GM21515 (cell line): ENCODE results near the gene ABHD16A.

Source experiments
- ATAC-seq: cut with Tn5 transposase; IDR thresholded peaks from one replicate; pipeline ENCODE4 v1.9.1; 2021; ENCODE audit not compliant: unreplicated experiment

The ABHD16A gene

DNA sequence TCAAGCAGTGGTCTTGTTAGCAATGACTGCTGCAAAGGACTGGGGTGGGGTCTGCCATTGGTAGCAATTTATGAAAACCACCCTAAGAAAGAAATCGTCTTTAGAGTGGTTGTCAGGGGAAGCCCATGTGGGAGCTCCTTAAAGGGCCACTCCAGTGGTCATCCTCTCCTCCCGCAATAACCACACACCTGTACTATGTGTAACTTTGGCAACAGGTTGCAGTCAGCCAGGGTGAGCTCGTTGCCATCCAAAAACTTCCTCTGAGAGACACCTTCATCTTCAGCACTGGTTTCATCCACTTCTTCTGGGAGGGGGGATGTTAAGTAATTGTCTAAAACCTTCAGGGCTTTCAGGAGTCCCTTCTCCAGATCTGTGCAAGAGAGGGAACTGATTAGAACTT, 28.9 kb upstream of the ABHD16A start:
- ATAC-seq: no peak

- no peak for ATAC-seq
Measured at GRCh38 chr6:31730631-31731086, 27.5 kb upstream of the ABHD16A start.

DNA sequence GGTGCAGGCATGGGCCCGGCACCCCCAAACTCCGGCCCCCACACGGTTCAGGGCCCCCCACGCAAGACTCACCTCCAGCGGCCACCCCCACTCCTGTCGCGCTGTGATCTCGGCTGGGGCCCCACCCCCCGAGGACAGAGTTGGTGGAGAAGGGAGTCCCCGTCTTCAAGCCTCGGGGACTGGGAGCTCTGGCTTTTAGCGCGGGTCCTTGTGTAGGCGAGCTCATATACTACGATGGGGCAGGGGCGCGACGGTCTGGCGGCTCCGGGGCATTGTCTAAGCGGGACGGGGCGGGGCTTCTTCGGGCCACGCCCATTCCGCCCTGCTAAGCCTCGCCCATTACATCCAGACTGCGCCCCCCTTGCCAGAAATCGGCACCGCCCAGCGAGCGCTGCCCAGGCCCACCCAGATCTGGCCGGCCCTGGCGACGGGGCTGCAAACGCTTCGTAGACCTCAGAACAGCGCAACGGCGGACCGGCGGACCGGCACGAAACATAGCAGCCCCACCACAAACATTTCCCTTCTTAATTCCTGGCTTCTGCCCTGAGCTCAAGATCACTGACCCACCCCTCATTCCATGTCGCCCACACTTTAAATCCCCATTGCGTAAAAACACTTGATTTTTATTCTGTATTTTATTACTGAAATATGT, 27.0 kb upstream of the ABHD16A start:
- peak; percentile 37 for ATAC-seq

DNA sequence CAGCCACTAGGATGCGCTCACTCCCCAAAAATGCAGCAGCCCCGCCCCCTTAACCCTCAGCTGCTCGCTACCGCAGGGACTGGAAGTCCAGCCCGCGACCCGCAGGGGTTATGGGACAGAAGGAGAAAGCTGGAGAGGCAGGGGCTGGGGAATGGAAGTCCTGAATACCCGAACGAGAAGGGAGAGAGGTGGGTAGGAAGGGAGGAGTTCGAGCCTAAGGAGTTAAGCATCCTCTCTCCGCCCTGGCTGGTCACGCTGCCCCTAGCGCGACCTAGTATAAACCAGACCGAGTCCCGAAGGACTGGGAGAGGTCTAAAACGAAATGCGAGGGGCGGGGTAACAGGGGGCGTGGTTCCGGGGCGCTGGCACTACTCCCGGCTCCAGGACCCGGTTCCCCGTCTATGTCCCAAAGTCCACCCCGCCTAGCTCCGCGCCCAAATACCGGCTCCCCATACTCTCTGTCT, 26.4 kb upstream of the ABHD16A start:
- ATAC-seq: peak; percentile 41

GRCh38 chr6:31728767-31729514, 25.8 kb upstream of the ABHD16A start, which contains the start of gene DDAH2:
Gene DDAH2, minus strand, starts transcription at chr6:31729299. Its CDS starts 138 bp downstream, at chr6:31729161.
- ATAC-seq: no peak

GRCh38 chr6:31727717-31728671, 24.9 kb upstream of the ABHD16A start:
- ATAC-seq: no peak

- no peak for ATAC-seq
Measured at GRCh38 chr6:31727034-31727716, 24.1 kb upstream of the ABHD16A start.

- no peak for ATAC-seq
Measured at GRCh38 chr6:31725502-31726350, 22.6 kb upstream of the ABHD16A start.

GRCh38 chr6:31723980-31724691, 21.0 kb upstream of the ABHD16A start:
- ATAC-seq: no peak

- ATAC-seq: no peak
Measured at GRCh38 chr6:31723245-31723979, 20.3 kb upstream of the ABHD16A start, which contains the start of gene MPIG6B. Gene MPIG6B, plus strand, starts transcription at chr6:31723373. Its CDS starts 11 bp downstream, at chr6:31723384.

DNA sequence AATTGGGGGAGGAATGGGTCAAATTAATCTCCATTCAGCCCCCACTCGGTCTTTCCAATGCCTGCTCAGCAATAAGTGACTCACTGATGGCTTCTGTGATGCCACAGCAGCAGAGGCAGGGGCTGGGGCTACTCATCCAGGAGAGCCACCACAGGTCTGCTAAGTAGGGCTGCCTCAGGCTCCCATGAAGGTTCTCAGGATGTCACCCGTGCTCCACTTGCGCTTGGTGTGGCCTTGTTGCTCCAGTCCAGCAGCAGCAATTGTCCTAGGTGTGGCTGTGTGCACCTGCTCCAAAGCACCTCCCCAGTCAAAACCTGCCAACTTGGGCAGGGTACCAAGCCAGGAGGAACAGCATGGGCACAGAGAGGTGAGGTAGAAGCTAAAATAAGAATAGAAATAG, 19.0 kb upstream of the ABHD16A start:
- ATAC-seq: no peak

DNA sequence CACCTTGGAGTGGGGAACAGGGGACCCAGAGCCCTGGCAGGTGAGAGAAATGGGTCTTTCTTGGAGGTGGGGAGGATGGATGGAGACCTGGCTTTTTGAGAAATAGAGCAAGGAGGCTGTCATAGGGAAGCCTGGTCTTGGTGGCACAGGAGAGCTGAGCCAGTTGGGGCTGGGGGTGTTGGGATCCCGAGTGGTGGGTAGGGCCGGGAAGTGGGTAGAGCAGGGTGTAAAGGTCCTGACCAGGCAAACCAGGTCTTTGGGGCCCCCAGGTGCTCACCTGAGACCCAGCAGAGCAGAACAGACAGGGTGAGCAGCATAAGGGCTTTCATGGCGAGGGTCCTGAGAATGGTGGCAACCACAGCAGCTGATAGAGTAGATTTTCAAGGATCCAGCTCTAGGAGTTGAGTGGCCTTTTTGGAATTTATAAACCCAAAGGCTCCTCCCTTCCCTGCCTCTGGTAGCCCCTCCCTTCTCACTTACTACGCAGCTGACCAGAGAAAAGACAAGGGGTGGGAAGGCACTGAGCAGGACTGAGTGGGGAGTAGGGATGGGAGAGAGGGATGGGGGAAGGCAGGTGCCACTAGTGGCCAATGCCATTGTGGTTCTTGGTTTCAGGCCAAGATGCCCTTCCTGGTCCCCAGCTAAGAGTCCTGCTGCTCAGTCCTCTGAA, 18.4 kb upstream of the ABHD16A start, which contains the start of gene LY6G6C:
TSS of gene LY6G6C (minus strand) at position 396 of the 670 bp plus-strand sequence. CDS start at position 329, 67 bp downstream.
- no peak for ATAC-seq

DNA sequence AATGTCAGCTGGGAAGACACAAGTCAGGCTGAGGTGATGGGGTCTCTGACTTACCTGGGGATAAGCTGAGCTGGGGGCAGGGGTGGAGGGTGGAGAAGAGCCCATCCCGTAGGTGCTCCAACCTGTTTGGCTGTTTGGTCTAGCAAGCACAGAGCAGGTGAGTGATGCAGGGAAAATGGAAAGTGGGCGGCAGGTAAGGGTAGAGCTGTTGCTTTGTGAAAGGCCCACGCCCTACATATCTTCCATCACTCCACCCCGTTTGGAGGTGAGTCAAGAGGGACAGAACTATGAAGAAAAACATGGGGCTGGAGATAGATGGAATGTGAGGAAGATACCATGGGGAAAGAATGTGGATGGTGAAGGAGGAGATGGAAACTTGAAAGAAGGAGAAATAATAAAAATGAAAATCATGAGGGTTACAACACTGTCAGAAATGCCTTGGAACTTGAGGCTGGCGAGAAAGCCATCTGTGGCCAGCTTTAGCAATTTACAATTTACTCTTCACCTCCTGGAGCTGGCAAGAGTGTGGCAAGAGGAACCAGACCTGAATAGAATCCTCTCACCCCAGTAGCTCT, 17.2 kb upstream of the ABHD16A start:
- ATAC-seq: no peak

- ATAC-seq: no peak
Measured at GRCh38 chr6:31719001-31719400, 15.9 kb upstream of the ABHD16A start.

DNA sequence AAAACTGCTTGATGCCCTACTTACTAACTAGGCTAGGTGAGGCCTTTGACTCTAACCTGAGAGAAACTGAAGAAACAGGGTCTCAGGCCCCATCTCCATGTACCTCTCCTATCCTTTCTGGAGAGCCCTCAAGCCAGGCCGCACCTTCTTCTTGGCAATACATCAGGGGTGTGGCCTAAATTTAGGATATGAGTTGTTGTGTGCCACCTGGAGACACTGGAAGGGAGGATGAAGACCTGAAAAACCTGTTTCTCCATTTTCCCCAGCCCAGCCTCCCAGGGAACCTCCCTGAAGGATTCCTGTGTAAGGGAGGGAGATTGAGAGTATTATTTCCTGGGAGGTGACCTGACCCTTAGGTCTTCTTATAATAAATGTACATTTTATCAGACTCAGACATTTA, 15.1 kb upstream of the ABHD16A start:
- ATAC-seq: no peak

DNA sequence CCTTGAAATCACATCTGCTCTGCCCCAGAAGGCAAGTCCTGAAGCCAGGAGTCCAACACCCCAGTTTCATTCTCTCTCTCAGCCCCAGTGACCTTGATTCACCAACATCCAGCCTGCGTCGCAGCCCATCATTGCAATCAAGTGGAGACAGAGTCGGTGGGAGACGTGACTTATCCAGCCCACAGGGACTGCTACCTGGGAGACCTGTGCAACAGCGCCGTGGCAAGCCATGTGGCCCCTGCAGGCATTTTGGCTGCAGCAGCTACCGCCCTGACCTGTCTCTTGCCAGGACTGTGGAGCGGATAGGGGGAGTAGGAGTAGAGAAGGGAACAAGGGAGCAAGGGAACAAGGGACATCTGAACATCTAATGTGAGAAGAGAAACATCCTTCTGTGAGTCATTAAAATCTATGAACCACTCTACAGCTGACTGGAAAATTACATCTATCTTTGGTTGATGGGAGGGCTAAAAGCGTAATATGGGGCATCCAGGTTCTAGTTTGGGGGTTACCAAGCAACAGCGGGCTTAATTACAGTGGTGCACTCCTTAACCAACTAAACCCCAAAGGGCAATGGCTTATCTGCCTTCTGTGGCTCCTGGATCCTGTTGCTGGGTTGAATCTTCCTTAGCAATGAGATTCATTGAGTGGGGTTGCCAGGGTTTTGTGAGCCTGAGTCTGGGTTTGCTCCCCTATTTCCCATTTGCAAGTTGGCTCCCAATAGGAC, 14.5 kb upstream of the ABHD16A start:
- no peak for ATAC-seq
